GM10248 (cell line): ENCODE data around the gene DHX38.

Experiments
- CTCF ChIA-PET: fragments of 300-600 bp; sonication (Branson Sonifier 250); formaldehyde crosslinking; extraction: SDS; loops from one replicate; lab custom pipeline; 2021; ENCODE audit warnings: antibody characterized with exemption; lab: Yijun Ruan, JAX
- POLR2A ChIA-PET: fragments of 350-650 bp; sonication (Branson Sonifier 250); formaldehyde crosslinking; extraction: SDS; loops from one replicate; lab custom pipeline; 2020; ENCODE audit warnings: antibody characterized with exemption; lab: Yijun Ruan, JAX
- DNase-seq: peaks from one replicate; pipeline ENCODE4 v3.0.0; 2012; ENCODE audit errors: extremely low spot score
- TF ChIP-seq, protein P1 (sequence below): IDR thresholded peaks from 2 replicates; pipeline ENCODE4 v1.5.1; 2012; ENCODE audit warnings: mild to moderate bottlenecking, low read depth; ENCODE audit errors: extremely low read depth, missing control alignments, control extremely low read depth

Gene DHX38

DNA sequence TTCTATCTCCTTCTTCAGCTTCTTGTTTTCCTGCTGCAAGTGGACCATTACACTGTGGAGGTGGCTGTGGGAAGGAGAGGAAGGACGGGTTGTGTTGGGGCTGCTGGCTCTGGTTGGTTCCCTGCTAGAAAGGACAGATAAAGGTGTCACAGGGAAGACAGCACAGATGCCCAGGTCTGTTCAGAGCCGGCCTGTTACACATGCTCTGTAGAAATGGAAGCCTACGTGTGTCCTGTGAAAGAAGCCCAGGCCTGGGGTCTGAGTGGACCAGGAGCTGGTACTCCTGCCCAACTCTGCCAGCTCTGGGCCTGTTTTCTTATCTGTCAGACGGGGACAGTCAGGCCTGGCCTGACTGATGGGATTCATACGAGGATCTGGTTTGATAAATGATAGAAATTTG, 26.4 kb downstream of the DHX38 start:
- POLR2A ChIA-PET = no interaction called here
- DNase-seq = no peak
- CTCF ChIA-PET = interaction anchor here (1.1 to 1.2 kb wide), 3 partner anchors 9 to 347 kb away, joined by 3 to 4 read pairs (median 3); no protein-coding TSS in a partner anchor
- TF ChIP-seq, protein P1, sequence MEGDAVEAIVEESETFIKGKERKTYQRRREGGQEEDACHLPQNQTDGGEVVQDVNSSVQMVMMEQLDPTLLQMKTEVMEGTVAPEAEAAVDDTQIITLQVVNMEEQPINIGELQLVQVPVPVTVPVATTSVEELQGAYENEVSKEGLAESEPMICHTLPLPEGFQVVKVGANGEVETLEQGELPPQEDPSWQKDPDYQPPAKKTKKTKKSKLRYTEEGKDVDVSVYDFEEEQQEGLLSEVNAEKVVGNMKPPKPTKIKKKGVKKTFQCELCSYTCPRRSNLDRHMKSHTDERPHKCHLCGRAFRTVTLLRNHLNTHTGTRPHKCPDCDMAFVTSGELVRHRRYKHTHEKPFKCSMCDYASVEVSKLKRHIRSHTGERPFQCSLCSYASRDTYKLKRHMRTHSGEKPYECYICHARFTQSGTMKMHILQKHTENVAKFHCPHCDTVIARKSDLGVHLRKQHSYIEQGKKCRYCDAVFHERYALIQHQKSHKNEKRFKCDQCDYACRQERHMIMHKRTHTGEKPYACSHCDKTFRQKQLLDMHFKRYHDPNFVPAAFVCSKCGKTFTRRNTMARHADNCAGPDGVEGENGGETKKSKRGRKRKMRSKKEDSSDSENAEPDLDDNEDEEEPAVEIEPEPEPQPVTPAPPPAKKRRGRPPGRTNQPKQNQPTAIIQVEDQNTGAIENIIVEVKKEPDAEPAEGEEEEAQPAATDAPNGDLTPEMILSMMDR = no peak

DNA sequence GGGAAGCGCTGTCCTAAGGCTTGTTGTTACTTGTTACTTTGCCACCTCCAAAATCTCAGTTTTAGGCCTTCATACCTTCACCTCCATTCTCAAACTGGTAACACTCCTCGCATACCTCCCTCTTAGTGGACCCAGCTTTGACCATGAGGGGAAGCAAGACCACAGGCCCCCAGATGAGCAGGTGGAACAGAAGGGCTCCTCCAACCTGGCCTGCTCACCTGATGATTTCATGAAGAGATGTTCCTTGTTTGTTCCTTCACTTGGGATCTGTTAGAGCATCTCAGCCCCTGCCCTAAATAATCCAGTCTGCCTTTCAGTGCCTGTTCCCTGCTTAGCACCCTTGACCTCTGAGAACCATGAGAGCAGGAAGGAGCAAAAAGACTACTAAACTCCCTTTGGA, 28.7 kb downstream of the DHX38 start:
- TF ChIP-seq, protein P1 = no peak
- DNase-seq = no peak
- ChIA-PET CTCF (interaction anchor here (0.9 kb wide), 1 partner anchor 8 kb away, joined by 3 read pairs; no protein-coding TSS in a partner anchor), POLR2A (no interaction called here)

DNA sequence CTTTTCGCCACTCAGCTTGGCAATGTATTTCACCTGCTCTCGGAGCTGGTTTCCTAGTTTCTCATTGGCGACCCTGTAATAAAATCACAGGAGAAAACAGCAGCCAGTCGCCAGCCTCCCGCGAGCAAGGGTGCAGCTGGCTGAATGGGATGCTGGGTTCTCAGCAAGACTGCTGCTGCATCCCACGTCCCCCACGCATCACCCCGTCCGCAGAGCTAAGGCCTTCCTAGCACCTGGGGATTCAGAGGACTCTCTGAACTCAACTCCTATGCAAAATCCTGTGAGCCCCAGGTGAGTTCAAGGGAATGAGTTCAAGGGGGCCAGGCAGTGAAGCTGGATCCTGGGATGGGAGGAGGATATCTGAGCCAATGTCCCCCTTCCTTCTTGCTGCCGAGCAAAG, 29.3 kb downstream of the DHX38 start:
- no peak for DNase-seq
- ChIA-PET POLR2A (no interaction called here), CTCF (interaction anchor here (3.1 kb wide), 1 partner anchor 1756 kb away, joined by 15 read pairs; no protein-coding TSS in a partner anchor)
- TF ChIP-seq, protein P1 = no peak

DNA sequence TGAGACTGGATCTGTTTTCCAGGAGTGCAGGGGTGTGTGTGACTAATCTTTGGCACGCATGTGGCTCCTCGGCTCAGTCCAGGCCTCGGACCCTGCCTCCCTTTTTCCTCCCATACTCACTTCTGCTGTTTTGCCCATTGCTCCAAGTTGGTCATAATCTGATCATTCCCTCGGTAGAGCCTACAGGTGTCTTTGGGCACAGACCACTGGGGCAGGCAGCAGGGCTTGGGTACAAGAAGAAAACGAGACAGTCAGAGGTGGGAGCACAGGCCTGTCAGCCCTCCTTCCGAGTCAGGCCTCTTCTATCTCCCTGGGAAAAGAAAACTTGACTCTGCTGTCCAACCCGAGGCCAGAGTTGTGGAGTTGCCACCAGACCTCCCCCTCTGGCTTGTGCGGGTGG, 29.8 kb downstream of the DHX38 start:
- ChIA-PET POLR2A (no interaction called here), CTCF (interaction anchor here (0.9 to 3.1 kb wide), 6 partner anchors 16 to 1759 kb away, joined by 3 to 32 read pairs (median 6); no protein-coding TSS in a partner anchor)
- no peak for DNase-seq
- TF ChIP-seq, protein P1 = no peak

DNA sequence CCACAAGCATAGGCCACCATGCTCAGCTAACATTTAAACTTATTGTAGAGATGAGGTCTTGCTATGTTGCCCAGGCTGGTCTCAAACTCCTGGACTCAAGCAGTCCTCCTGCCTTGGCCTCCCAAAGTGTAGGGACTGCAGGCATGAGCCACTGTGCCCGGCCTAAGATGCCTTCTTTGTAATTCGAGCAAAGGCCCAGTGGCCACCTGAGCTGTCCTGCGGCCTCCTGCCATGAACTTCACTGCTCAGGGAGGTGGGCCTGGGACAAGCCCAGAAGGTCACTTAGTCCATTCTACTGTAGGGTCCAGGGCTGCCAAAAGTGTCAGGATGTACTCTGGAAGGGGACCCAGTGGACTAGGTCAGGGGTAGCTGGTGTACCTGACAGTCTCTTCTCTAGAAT, 30.5 kb downstream of the DHX38 start:
- POLR2A ChIA-PET = no interaction called here
- CTCF ChIA-PET = interaction anchor here (0.9 to 3.1 kb wide), 30 partner anchors 9 to 1911 kb away, joined by 3 to 32 read pairs (median 4); partner anchors contain the start of genes DHX38 and TXNL4B
- no peak for DNase-seq
- TF ChIP-seq, protein P1 = no peak

DNA sequence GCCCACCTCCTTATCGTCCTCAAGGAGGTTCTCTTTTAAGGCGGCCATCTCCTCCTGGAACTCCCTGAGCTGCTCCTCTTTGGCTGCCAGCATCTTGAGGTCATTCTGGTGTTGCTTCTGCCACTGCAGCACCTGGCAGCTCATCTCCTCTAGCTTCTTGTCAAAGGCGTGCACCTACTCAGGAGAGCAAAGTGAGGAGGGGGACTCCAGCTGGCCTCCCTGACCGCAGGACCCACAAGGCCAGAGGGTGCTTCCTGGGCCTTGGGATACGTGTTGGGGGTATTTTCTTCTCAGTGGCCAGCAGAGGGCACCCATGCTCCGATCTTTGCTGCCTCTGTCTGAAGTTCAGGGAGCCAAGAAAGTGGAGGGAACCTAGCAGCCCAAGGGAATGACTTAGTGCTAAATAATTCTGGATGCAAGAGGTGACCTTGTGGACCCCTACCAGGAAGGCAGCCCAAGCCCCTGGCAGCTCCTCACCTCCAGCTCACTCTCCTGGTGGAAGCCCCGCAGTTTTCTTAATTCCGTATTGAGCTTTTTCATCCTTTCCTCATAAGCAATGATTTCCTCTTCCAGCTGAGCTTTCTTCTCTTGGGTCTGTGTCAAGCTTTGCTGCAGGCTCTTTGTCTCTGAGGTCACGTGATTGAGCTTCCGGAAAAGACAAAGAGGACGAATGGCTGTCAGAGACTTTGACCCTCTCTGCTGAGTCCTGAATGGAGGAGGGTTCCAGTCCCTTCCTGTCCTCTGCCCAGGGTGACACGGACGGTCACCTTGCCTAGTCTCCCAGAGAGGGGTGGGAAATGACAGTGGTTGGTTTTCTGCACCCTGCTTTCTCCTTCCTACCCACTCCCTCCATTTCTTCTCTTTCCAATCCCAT, 31.4 kb downstream of the DHX38 start:
- POLR2A ChIA-PET = no interaction called here
- TF ChIP-seq, protein P1 = peak; percentile 82
- CTCF ChIA-PET = interaction anchor here (0.6 to 3.1 kb wide), 34 partner anchors 8 to 1910 kb away, joined by 3 to 32 read pairs (median 4); partner anchors contain the start of genes DHX38, HPR and TXNL4B
- DNase-seq = peak; percentile 81
